Measurements from ENCODE around the gene COG1. TPM values are rescaled to one million over a fixed set of nuclear protein-coding genes. Genes with fewer than 3 reads are reported as not detected.

The COG1 gene
- total RNA-seq, 1 donor from 2014 or later, result 35.8 TPM

DNA sequence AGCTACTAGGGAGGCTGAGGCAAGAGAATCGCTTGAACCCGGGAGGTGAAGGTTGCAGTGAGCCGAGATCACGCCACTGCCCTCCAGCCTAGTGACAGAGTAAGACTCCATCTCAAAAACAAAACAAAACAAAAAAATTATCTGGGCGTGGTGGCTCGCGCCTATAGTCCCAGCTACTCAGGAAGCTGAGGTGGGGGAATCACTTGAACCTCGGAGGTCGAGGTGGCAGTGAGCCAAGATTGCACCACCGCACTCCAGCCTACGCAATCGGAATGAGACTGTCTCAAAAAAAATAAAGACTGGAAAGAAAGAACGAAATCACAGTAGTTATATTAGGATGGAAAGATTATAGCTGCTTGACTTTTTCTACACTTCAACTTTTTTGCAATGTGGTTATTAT is 18.9 kb downstream of the COG1 start:
- H3K4me3 Mint-ChIP-seq, result no peak overlapping the region
- DNase-seq (ENCODE audit: low read depth, low spot score), result no peak
- H3K9me3 Mint-ChIP-seq, result no peaks in the 10 kb centered on the region
- peaks cover 13% of the 10 kb centered on the region for H3K36me3 Mint-ChIP-seq (ENCODE audit: low read depth)
- H3K27me3 Mint-ChIP-seq (ENCODE audit: low read depth), result no peaks in the 10 kb centered on the region
- TF ChIP-seq, protein P1, sequence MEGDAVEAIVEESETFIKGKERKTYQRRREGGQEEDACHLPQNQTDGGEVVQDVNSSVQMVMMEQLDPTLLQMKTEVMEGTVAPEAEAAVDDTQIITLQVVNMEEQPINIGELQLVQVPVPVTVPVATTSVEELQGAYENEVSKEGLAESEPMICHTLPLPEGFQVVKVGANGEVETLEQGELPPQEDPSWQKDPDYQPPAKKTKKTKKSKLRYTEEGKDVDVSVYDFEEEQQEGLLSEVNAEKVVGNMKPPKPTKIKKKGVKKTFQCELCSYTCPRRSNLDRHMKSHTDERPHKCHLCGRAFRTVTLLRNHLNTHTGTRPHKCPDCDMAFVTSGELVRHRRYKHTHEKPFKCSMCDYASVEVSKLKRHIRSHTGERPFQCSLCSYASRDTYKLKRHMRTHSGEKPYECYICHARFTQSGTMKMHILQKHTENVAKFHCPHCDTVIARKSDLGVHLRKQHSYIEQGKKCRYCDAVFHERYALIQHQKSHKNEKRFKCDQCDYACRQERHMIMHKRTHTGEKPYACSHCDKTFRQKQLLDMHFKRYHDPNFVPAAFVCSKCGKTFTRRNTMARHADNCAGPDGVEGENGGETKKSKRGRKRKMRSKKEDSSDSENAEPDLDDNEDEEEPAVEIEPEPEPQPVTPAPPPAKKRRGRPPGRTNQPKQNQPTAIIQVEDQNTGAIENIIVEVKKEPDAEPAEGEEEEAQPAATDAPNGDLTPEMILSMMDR (conservative IDR thresholded peaks at IDR 0.05), result no peak
- no peaks in the 10 kb centered on the region for H3K4me1 Mint-ChIP-seq
- H3K27ac Mint-ChIP-seq (ENCODE audit: unreplicated experiment), result no peak overlapping the region

DNA sequence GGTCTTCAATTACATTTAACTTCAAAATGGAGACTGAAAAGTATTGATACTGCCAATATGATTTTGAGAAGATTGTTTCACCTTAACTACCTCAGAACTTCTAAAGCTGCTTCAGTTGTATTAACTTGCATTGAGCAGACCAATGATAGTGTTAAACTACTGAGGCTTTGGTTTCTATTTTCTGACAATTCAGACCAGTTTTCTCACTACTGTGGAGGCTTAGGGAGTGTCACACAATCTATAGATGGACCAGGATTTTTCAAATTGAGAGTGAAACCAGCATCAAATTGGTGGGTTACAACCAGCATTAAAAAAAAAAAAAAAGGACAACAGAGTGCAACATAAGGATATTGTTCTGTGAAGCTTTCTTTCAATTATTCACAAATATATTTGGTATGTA is 21.2 kb downstream of the COG1 start:
- TF ChIP-seq, protein P1 (conservative IDR thresholded peaks at IDR 0.05), result no peak
- DNase-seq (ENCODE audit: low read depth, low spot score), result no peak
- Mint-ChIP-seq H3K9me3 (no peaks in the 10 kb centered on the region), H3K4me1 (no peaks in the 10 kb centered on the region), H3K4me3 (no peak overlapping the region), H3K36me3 (ENCODE audit: low read depth) (peaks cover 4% of the 10 kb centered on the region), H3K27ac (ENCODE audit: unreplicated experiment) (no peak overlapping the region), H3K27me3 (ENCODE audit: low read depth) (no peaks in the 10 kb centered on the region)

DNA sequence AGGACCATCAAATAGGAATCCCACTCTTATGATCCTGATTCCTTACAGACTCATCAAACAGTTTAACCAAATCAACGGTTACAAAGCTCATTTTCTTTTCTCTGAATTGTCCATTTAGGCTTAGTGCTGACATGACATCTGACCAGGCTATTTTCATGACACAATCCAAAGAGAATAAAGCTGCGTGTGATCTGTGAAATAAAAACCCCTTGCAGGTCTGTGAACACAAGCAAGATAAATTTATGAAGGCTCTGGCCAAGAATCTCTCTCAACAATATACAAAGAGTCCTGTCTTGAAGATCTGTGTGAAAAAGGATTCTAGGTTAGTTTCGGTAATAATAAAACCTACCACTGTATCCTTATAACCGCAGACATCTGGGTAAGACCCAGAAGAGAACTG is 22.0 kb downstream of the COG1 start:
- Mint-ChIP-seq H3K27me3 (ENCODE audit: low read depth) (no peaks in the 10 kb centered on the region), H3K4me1 (no peaks in the 10 kb centered on the region), H3K4me3 (no peak overlapping the region), H3K36me3 (ENCODE audit: low read depth) (peaks cover 4% of the 10 kb centered on the region), H3K27ac (ENCODE audit: unreplicated experiment) (no peak overlapping the region), H3K9me3 (no peaks in the 10 kb centered on the region)
- TF ChIP-seq, protein P1 (conservative IDR thresholded peaks at IDR 0.05), result no peak
- DNase-seq (ENCODE audit: low read depth, low spot score), result no peak

DNA sequence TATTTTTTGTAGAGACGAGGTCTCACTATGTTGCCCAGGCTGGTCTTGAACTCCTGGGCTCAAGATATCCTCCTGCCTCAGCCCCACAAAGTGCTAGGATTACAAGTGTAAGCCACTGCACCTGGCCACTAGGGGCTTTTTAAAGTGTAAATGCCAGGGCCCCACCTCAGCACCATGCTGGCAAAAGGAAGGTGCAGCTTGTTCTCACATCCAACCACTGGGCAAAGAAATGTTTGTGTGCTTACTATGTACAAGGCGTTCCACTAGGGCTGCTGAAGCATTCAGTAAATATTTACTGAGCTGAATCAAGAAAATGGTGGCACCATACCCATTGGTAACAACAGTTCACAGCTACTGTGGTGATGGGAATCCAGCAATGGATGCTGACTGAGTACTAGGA is 22.6 kb downstream of the COG1 start:
- TF ChIP-seq, protein P1 (conservative IDR thresholded peaks at IDR 0.05), result peak; percentile 31
- Mint-ChIP-seq H3K9me3 (no peaks in the 10 kb centered on the region), H3K27me3 (ENCODE audit: low read depth) (no peaks in the 10 kb centered on the region), H3K36me3 (ENCODE audit: low read depth) (peaks cover 4% of the 10 kb centered on the region), H3K27ac (ENCODE audit: unreplicated experiment) (no peak overlapping the region), H3K4me3 (no peak overlapping the region), H3K4me1 (no peaks in the 10 kb centered on the region)
- no peak for DNase-seq (ENCODE audit: low read depth, low spot score)

DNA sequence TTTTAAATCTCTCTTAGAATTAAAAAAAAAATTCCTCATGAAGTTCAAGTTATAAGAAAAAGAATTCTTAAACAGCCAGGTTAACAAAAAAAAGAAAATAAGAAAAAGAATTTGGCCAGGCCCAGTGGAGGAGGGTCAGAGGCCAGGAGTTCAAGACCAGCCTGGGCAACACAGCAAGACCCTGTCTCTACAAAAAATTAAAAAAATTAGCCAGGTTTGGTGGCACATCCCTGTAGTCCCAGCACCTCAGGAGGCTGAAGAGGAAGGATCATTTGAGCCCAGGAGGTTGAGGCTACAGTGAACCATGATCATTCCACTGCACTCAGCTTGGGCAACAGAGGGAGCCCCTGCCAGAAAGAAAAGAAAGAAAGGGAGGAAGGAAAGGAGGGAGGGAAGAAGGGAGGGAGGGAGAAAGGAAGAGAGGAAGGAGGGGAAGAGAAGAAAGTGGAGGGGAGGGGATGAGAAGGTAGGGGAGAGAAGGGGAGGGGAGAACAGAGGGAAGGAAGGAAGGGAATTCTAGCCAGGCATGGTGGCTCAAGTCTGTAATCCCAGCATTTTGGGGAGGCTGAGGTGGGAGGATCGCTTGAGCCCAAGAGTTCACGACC is 30.9 kb downstream of the COG1 start:
- no peak for DNase-seq (ENCODE audit: low read depth, low spot score)
- H3K27me3 Mint-ChIP-seq (ENCODE audit: low read depth), result no peaks in the 10 kb centered on the region
- H3K4me1 Mint-ChIP-seq, result peaks cover 4% of the 10 kb centered on the region
- H3K4me3 Mint-ChIP-seq, result no peak overlapping the region
- no peak overlapping the region for H3K27ac Mint-ChIP-seq (ENCODE audit: unreplicated experiment)
- H3K9me3 Mint-ChIP-seq, result no peaks in the 10 kb centered on the region
- no peaks in the 10 kb centered on the region for H3K36me3 Mint-ChIP-seq (ENCODE audit: low read depth)
- TF ChIP-seq, protein P1 (conservative IDR thresholded peaks at IDR 0.05), result no peak
